SK-N-SH (cell line): ENCODE results near the gene SIGLEC15. TPM values are rescaled to one million over a fixed set of nuclear protein-coding genes. Genes with fewer than 3 reads are reported as not detected.

Experiments used
- CTCF ChIA-PET: fragments of 300-600, 350-600 bp; formaldehyde crosslinking; extraction: SDS; loops from one replicate; lab custom pipeline; 2021; lab: Yijun Ruan, JAX
- POLR2A ChIA-PET: fragments of 350-600 bp; sonication (Branson Sonifier 250); formaldehyde crosslinking; extraction: SDS; loops from one replicate; lab custom pipeline; 2020; ENCODE audit warnings: antibody characterized with exemption, inconsistent platforms; lab: Yijun Ruan, JAX
- DNase-seq: peaks from one replicate; pipeline ENCODE4 v3.0.0; 2012
- H2AFZ ChIP-seq: fragments of 200-600 bp; sonication (generic); 2 replicates; pipeline ENCODE4 v1.8.1; 2016; ENCODE audit warnings: antibody characterized with exemption, mild to moderate bottlenecking, low read depth
- H3F3A ChIP-seq: fragments of 200-600 bp; sonication (generic); replicated peaks from 2 replicates; pipeline ENCODE3; 2016; ENCODE audit warnings: antibody characterized with exemption, mild to moderate bottlenecking; ENCODE audit not compliant: insufficient read depth
- H3K27ac ChIP-seq, 2 experiments: fragments of 200-500 bp in 1 of 2; fragments of 200-600 bp in 1 of 2; sonication (Bioruptor generic) in 1 of 2; sonication (generic), shearing (Covaris generic) in 1 of 2; 2 replicates each; pipeline versions ENCODE4 v1.5.1 to v1.6.1; 2014 to 2016; ENCODE audit warnings: low read depth in 2 of 2, inconsistent platforms in 1 of 2, low read length in 1 of 2, mild to moderate bottlenecking in 1 of 2, mixed read lengths in 1 of 2
- H3K27me3 ChIP-seq: fragments of 200-600 bp; sonication (generic), shearing (Covaris generic); 2 replicates; pipeline ENCODE4 v1.6.1; 2016; ENCODE audit warnings: mixed run types; ENCODE audit not compliant: insufficient read depth
- H3K36me3 ChIP-seq, 2 experiments: fragments of 200-500 bp in 1 of 2; fragments of 200-600 bp in 1 of 2; sonication (Bioruptor generic) in 1 of 2; sonication (generic) in 1 of 2; replicated peaks in 1 of 2; 2 replicates each; pipeline versions ENCODE3 to v1.5.1; 2014 to 2016; ENCODE audit warnings: low read length in 1 of 2, mild to moderate bottlenecking in 1 of 2; ENCODE audit not compliant: insufficient read depth in 2 of 2, control insufficient read depth in 1 of 2
- H3K4me1 ChIP-seq, 2 experiments: fragments of 200-500 bp in 1 of 2; fragments of 200-600 bp in 1 of 2; sonication (Bioruptor generic) in 1 of 2; sonication (generic), shearing (Covaris generic) in 1 of 2; 2 replicates each; pipeline versions ENCODE4 v1.5.1 to v1.6.1; 2014 to 2016; ENCODE audit warnings: low read depth in 1 of 2, low read length in 1 of 2, mixed run types in 1 of 2; ENCODE audit not compliant: insufficient read depth in 2 of 2, control insufficient read depth in 1 of 2
- H3K4me2 ChIP-seq: fragments of 200-600 bp; sonication (generic), shearing (Covaris generic); 2 replicates; pipeline ENCODE4 v1.6.1; 2017; ENCODE audit warnings: mixed run types
- H3K4me3 ChIP-seq, 2 experiments: fragments of 200-500 bp in 1 of 2; fragments of 200-600 bp in 1 of 2; sonication (Bioruptor generic) in 1 of 2; sonication (generic), shearing (Covaris generic) in 1 of 2; 2 replicates each; pipeline versions ENCODE4 v1.5.1 to v1.8.1; 2014 to 2016; ENCODE audit warnings: low read depth in 2 of 2, inconsistent platforms in 1 of 2, low read length in 1 of 2, mild to moderate bottlenecking in 1 of 2, mixed read lengths in 1 of 2, moderate library complexity in 1 of 2
- H3K79me2 ChIP-seq: fragments of 200-600 bp; sonication (generic); 2 replicates; pipeline ENCODE4 v1.8.1; 2017; ENCODE audit warnings: mild to moderate bottlenecking; ENCODE audit not compliant: insufficient read depth
- H3K9ac ChIP-seq: fragments of 200-600 bp; sonication (generic); 2 replicates; pipeline ENCODE4 v1.6.1; 2017; ENCODE audit warnings: mixed run types
- H3K9me2 ChIP-seq: fragments of 200-600 bp; sonication (generic); 2 replicates; pipeline ENCODE4 v1.6.1; 2017; ENCODE audit warnings: mixed run types
- H3K9me3 ChIP-seq: fragments of 200-600 bp; sonication (generic); 2 replicates; pipeline ENCODE4 v1.6.1; 2017; ENCODE audit warnings: mixed run types, mild to moderate bottlenecking, moderate library complexity
- H4K20me1 ChIP-seq: fragments of 200-600 bp; sonication (generic); 2 replicates; pipeline ENCODE4 v1.6.1; 2017; ENCODE audit warnings: mild to moderate bottlenecking, mixed run types; ENCODE audit not compliant: insufficient read depth
- CHD2 ChIP-seq: fragments of 150-350 bp; IDR thresholded peaks from 2 replicates; pipeline ENCODE4 v1.6.1; 2018; ENCODE audit warnings: low read length; ENCODE audit not compliant: partially characterized antibody
- EP300 ChIP-seq, 2 experiments: IDR thresholded peaks; 2 replicates each; pipeline versions ENCODE4 v1.4.0 to v1.6.1; 2012; ENCODE audit warnings: borderline replicate concordance in 1 of 2, low read depth in 1 of 2, low read length in 1 of 2
- EZH2phosphoT487 ChIP-seq: fragments of 200-600 bp; sonication (generic); IDR thresholded peaks from 2 replicates; pipeline ENCODE4 v1.6.1; 2017; ENCODE audit warnings: low read depth, mixed run types, mild to moderate bottlenecking, antibody characterized with exemption, moderate library complexity, borderline replicate concordance
- FOXJ3 ChIP-seq: sonication (generic); formaldehyde crosslinking; IDR thresholded peaks from 2 replicates; pipeline ENCODE4 v1.5.1; 2020; ENCODE audit warnings: mild to moderate bottlenecking, missing genetic modification reagents
- GABPA ChIP-seq: IDR thresholded peaks from 2 replicates; pipeline ENCODE4 v1.4.0; 2012; ENCODE audit warnings: low read depth, mild to moderate bottlenecking
- GATA2 ChIP-seq: sonication (generic); formaldehyde crosslinking; IDR thresholded peaks from 2 replicates; pipeline ENCODE4 v1.5.0; 2020; ENCODE audit warnings: mild to moderate bottlenecking, missing genetic modification reagents
- IRF3 ChIP-seq: fragments of 150-350 bp; IDR thresholded peaks from 2 replicates; pipeline ENCODE4 v1.6.1; 2016; ENCODE audit warnings: mild to moderate bottlenecking, low read depth, low read length
- MEF2A ChIP-seq: IDR thresholded peaks from 2 replicates; pipeline ENCODE4 v1.4.0; 2012; ENCODE audit warnings: low read depth, borderline replicate concordance
- MXI1 ChIP-seq: IDR thresholded peaks from 2 replicates; pipeline ENCODE4 v1.6.1; 2012; ENCODE audit warnings: mild to moderate bottlenecking, low read depth, low read length, improper control_type of control experiment
- NFIC ChIP-seq: IDR thresholded peaks from 2 replicates; pipeline ENCODE4 v1.4.0; 2012; ENCODE audit warnings: borderline replicate concordance
- PBX3 ChIP-seq: IDR thresholded peaks from 2 replicates; pipeline ENCODE4; 2012
- RAD21 ChIP-seq: IDR thresholded peaks from 2 replicates; pipeline ENCODE4 v1.6.1; 2012; ENCODE audit warnings: mild to moderate bottlenecking, low read length
- RCOR1 ChIP-seq: fragments of 150-350 bp; IDR thresholded peaks from 2 replicates; pipeline ENCODE4 v1.6.1; 2017; ENCODE audit warnings: antibody characterized with exemption, low read length
- RFX5 ChIP-seq: IDR thresholded peaks from 2 replicates; pipeline ENCODE4 v1.6.1; 2012; ENCODE audit warnings: mild to moderate bottlenecking, improper control_type of control experiment, low read length
- RXRA ChIP-seq: IDR thresholded peaks from 2 replicates; pipeline ENCODE4 v1.4.0; 2012; ENCODE audit warnings: low read depth, mild to moderate bottlenecking, borderline replicate concordance
- SMC3 ChIP-seq: IDR thresholded peaks from 2 replicates; pipeline ENCODE4 v1.6.1; 2012; ENCODE audit warnings: low read depth, low read length, improper control_type of control experiment
- YY1 ChIP-seq: IDR thresholded peaks from 2 replicates; pipeline ENCODE4 v1.4.0; 2012; ENCODE audit warnings: low read depth, mild to moderate bottlenecking
- WGBS: methylation state at CpG from one replicate; pipeline ENCODE4 v1.1.6; 2017; ENCODE audit warnings: low lambda C conversion rate; 5-methylcytosine and 5-hydroxymethylcytosine counted together
- polyA plus RNA-seq, 3 experiments: library from polyadenylated mRNA; depleted of rRNA; stranded (reverse); fragments of >200 nt; gene quantifications; 2 replicates each; pipeline ENCODE4 v1.2.3, GENCODE V29; 2012
- TF ChIP-seq, protein P1 (sequence below): fragments of 150-350 bp; IDR thresholded peaks from 2 replicates; pipeline ENCODE4 v1.6.1; 2017; ENCODE audit warnings: antibody characterized with exemption, low read length, low read depth, borderline replicate concordance
- TF ChIP-seq, protein P2 (sequence below): IDR thresholded peaks from 2 replicates; pipeline ENCODE4 v1.4.0; 2012; ENCODE audit warnings: low read depth
- TF ChIP-seq, protein P3 (sequence below): IDR thresholded peaks from 2 replicates; pipeline ENCODE4 v1.6.1; 2012; ENCODE audit warnings: mild to moderate bottlenecking, low read depth, low read length, moderate library complexity

SIGLEC15 gene
- polyA plus RNA-seq, 1 of the 3 experiments (the other 2 are of a cell fraction), result 0.10 TPM

GRCh38 chr18:45834306-45834705 lies 8.8 kb downstream of the SIGLEC15 start:
- H3K79me2 ChIP-seq, result no peaks in the 10 kb centered on the region
- DNase-seq, result no peak
- no peaks in the 10 kb centered on the region for H3F3A ChIP-seq
- H3K4me1 ChIP-seq, result peaks cover 6 to 15% of the 10 kb centered on the region in 2 experiments; a peak in 2 of 4 replicates
- TF ChIP-seq MXI1 (no peak), RAD21 (no peak), RCOR1 (no peak), FOXJ3 (CRISPR knock-in tag) (no peak), YY1 (no peak), SMC3 (no peak), NFIC (no peak), RXRA (no peak), EZH2phosphoT487 (no peak), GABPA (no peak), IRF3 (no peak), GATA2 (CRISPR knock-in tag) (no peak), EP300 (IDR thresholded peaks at IDR 0.05; ENCODE audit: borderline replicate concordance in 1 of 2, low read depth in 1 of 2, low read length in 1 of 2) (no peak), CHD2 (no peak), PBX3 (no peak), MEF2A (no peak), RFX5 (no peak)
- TF ChIP-seq, protein P1, sequence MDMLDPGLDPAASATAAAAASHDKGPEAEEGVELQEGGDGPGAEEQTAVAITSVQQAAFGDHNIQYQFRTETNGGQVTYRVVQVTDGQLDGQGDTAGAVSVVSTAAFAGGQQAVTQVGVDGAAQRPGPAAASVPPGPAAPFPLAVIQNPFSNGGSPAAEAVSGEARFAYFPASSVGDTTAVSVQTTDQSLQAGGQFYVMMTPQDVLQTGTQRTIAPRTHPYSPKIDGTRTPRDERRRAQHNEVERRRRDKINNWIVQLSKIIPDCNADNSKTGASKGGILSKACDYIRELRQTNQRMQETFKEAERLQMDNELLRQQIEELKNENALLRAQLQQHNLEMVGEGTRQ, result no peak
- TF ChIP-seq, protein P2, sequence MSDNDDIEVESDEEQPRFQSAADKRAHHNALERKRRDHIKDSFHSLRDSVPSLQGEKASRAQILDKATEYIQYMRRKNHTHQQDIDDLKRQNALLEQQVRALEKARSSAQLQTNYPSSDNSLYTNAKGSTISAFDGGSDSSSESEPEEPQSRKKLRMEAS, result no peak
- TF ChIP-seq, protein P3, sequence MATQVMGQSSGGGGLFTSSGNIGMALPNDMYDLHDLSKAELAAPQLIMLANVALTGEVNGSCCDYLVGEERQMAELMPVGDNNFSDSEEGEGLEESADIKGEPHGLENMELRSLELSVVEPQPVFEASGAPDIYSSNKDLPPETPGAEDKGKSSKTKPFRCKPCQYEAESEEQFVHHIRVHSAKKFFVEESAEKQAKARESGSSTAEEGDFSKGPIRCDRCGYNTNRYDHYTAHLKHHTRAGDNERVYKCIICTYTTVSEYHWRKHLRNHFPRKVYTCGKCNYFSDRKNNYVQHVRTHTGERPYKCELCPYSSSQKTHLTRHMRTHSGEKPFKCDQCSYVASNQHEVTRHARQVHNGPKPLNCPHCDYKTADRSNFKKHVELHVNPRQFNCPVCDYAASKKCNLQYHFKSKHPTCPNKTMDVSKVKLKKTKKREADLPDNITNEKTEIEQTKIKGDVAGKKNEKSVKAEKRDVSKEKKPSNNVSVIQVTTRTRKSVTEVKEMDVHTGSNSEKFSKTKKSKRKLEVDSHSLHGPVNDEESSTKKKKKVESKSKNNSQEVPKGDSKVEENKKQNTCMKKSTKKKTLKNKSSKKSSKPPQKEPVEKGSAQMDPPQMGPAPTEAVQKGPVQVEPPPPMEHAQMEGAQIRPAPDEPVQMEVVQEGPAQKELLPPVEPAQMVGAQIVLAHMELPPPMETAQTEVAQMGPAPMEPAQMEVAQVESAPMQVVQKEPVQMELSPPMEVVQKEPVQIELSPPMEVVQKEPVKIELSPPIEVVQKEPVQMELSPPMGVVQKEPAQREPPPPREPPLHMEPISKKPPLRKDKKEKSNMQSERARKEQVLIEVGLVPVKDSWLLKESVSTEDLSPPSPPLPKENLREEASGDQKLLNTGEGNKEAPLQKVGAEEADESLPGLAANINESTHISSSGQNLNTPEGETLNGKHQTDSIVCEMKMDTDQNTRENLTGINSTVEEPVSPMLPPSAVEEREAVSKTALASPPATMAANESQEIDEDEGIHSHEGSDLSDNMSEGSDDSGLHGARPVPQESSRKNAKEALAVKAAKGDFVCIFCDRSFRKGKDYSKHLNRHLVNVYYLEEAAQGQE, result no peak
- POLR2A ChIA-PET, result no interaction called here
- H3K4me3 ChIP-seq, result no peak overlapping the region
- H4K20me1 ChIP-seq, result no peaks in the 10 kb centered on the region
- CTCF ChIA-PET, result interaction anchor here (0.6 to 1.1 kb wide), 3 partner anchors 60 to 112 kb away, joined by 3 read pairs; no protein-coding TSS in a partner anchor
- no peaks in the 10 kb centered on the region for H3K9me3 ChIP-seq
- no peaks in the 10 kb centered on the region for H3K36me3 ChIP-seq
- H2AFZ ChIP-seq, result no peak overlapping the region
- WGBS, result 50% methylated on average over 1 of the region's 1 CpG
- no peak overlapping the region for H3K27ac ChIP-seq
- H3K4me2 ChIP-seq, result no peak overlapping the region
- H3K9me2 ChIP-seq, result no peaks in the 10 kb centered on the region
- H3K9ac ChIP-seq, result no peak overlapping the region
- H3K27me3 ChIP-seq, result no peaks in the 10 kb centered on the region
